ENCODE measurements around the gene SEPTIN7.

SEPTIN7 gene

GRCh38 chr7:35839860-35840854 lies 39.3 kb downstream of the SEPTIN7 start:
- H3K4me3 ChIP-seq (ENCODE audit: low read length): no peak overlapping the region
- no peak for TF ChIP-seq ZNF274 (IDR thresholded peaks at IDR 0.05; ENCODE audit: low read depth, low read length)

GRCh38 chr7:35846816-35847412 lies 46.1 kb downstream of the SEPTIN7 start:
- no peak overlapping the region for H3K4me3 ChIP-seq (ENCODE audit: low read length)
- TF ChIP-seq ZNF274 (IDR thresholded peaks at IDR 0.05; ENCODE audit: low read depth, low read length): no peak

- H3K4me3 ChIP-seq (ENCODE audit: low read length): no peak overlapping the region
- TF ChIP-seq ZNF274 (IDR thresholded peaks at IDR 0.05; ENCODE audit: low read depth, low read length): no peak
These were observed 47.9 kb downstream of the SEPTIN7 start for GRCh38 chr7:35848725-35849124.

- TF ChIP-seq ZNF274 (IDR thresholded peaks at IDR 0.05; ENCODE audit: low read depth, low read length): no peak
These were observed 48.4 kb downstream of the SEPTIN7 start for GRCh38 chr7:35849158-35849831.

GRCh38 chr7:35849954-35850353 lies 49.1 kb downstream of the SEPTIN7 start:
- no peak for TF ChIP-seq ZNF274 (IDR thresholded peaks at IDR 0.05; ENCODE audit: low read depth, low read length)
- no peak overlapping the region for H3K4me3 ChIP-seq (ENCODE audit: low read length)

More at GRCh38 chr7:35849158-35849831, 48.4 kb downstream of the SEPTIN7 start:
- H3K4me3 ChIP-seq (ENCODE audit: low read length): no peak overlapping the region
